Adipocyte (in vitro differentiated cells): ENCODE measurements around the gene PITPNC1.
"Not testable (repeated sequence)": the region's sequence is repeated elsewhere in the genome, so short reads cannot be mapped to it uniquely, and the experiment has no call there.

Source experiments
- DNase-seq: peaks from one replicate; pipeline ENCODE4 v3.0.0-alpha.2; 2015; ENCODE audit warnings: low read depth
- H3K27me3 ChIP-seq: replicated peaks from 2 replicates; pipeline ENCODE4 v1.7.0; 2013; ENCODE audit warnings: mild to moderate bottlenecking, low read length, moderate library complexity; ENCODE audit not compliant: control insufficient read depth, insufficient read depth
- H3K36me3 ChIP-seq: 2 replicates; pipeline ENCODE4 v1.7.0; 2013; ENCODE audit warnings: low read length, mild to moderate bottlenecking, moderate library complexity; ENCODE audit not compliant: control insufficient read depth, insufficient read depth, severe bottlenecking
- H3K4me1 ChIP-seq: 2 replicates; pipeline ENCODE4 v1.7.0; 2013; ENCODE audit warnings: mild to moderate bottlenecking, low read length, moderate library complexity; ENCODE audit not compliant: control insufficient read depth, insufficient read depth
- H3K4me3 ChIP-seq: 2 replicates; pipeline ENCODE4 v1.7.0; 2013; ENCODE audit warnings: mild to moderate bottlenecking, low read length, moderate library complexity
- H3K9ac ChIP-seq: 2 replicates; pipeline ENCODE4 v1.7.0; 2013; ENCODE audit warnings: mild to moderate bottlenecking, low read length, moderate library complexity
- H3K9me3 ChIP-seq: 2 replicates; pipeline ENCODE4 v1.7.0; 2013; ENCODE audit warnings: mild to moderate bottlenecking, low read length, moderate library complexity; ENCODE audit not compliant: control insufficient read depth

The PITPNC1 gene

DNA sequence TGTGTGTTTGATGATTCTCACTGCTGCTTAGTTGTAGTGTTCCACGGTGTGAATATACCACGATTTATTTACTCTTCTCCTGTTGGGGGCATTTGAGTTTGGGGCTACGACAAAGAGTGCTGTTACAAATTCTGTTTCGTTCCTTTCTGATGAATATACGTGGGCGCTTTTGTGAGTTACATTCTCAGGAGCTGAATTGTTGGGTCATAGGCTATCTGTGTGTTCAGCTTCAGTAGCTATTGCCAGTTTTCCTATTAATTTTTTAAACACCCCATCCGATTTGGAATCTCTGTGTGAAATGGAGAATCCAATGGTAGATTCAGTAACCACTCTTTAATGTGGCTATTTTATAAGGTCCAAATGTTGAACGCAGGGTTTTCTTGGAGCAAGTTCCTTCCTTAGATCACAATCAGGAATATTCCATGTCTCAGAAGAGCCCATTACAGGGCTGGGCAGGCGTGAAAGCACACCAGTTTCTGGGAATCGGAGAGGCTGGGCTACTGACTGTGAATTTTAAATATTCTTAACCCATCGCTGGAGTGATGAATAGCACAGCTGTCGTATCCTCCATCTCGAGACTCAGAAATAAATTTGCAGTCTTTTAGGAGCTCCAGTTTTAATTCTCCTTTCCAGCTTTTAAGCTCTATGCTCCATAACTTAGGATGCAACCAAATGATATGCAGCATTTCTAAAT is 115.9 kb downstream of the PITPNC1 start:
- Histone ChIP-seq H3K9ac (no peak overlapping the region), H3K4me1 (peaks cover 40% of the 10 kb centered on the region), H3K4me3 (peak overlapping the region; percentile 55), H3K9me3 (no peaks in the 10 kb centered on the region), H3K36me3 (no peaks in the 10 kb centered on the region), H3K27me3 (no peaks in the 10 kb centered on the region)
- no peak for DNase-seq

DNA sequence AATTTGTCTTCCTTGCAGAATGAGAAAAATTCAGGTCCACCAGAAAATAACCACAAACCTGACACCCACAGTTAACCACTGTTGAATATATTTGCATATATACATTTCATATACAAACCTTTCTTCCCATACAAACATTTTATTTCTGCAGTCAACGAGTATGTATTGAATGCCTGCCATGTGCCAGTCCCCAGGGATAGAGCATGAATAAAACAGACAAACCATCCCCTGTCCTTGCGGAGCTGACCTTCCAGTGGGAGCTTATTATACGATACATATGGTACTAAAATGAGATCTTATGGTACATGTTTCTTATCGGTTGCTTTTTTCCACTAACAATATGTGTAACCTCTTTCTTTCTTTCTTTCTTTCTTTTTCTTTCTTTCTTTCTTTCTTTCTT is 116.7 kb downstream of the PITPNC1 start:
- peaks cover 34% of the 10 kb centered on the region for H3K4me1 ChIP-seq
- DNase-seq: no peak
- H3K4me3 ChIP-seq: no peak overlapping the region
- H3K9me3 ChIP-seq: no peaks in the 10 kb centered on the region
- H3K9ac ChIP-seq: no peak overlapping the region
- no peaks in the 10 kb centered on the region for H3K36me3 ChIP-seq
- no peaks in the 10 kb centered on the region for H3K27me3 ChIP-seq

DNA sequence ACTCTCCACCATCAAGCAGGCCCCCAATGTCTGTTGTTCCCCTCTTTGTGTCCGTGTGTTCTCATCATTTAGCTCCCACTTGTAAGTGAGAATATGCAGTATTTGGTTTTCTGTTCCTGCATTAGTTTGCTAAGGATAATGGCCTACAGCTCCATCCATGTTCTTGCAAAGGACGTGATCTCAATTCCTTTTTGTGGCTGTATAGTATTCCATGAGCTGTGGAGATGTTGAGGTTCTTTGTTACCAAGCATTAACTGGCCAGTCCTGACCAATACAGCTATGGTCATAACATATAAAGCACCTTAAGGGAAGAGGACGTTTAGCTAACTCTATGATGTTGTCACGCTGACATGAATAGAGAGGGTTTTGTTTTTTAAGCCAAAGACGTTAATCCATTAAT is 118.5 kb downstream of the PITPNC1 start:
- not testable (repeated sequence) for H3K27me3 ChIP-seq, DNase-seq, H3K36me3 ChIP-seq, H3K9ac ChIP-seq, H3K4me3 ChIP-seq, H3K9me3 ChIP-seq
- H3K4me1 ChIP-seq: peaks cover 35% of the 10 kb centered on the region

DNA sequence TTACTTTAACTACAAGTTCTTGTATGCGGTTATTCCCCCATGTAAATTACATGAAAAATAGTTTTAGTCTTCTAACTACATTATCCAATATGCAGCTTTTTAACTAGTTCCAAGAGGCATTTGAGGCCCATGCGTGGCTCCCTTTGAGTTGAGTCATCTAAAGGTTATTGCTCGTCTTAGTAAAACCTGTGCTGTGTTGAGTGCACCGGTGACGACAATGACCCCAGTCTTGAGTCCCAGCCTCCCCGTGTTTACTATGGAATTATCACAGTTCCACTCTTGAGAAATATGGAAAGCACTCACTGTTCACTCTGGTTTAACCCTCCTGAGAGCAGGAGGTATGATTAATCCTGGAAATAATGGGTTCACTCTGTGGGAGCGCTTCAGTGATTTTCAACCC is 119.2 kb downstream of the PITPNC1 start:
- Histone ChIP-seq H3K9me3 (no peaks in the 10 kb centered on the region), H3K36me3 (no peaks in the 10 kb centered on the region), H3K27me3 (no peaks in the 10 kb centered on the region), H3K9ac (no peak overlapping the region), H3K4me1 (peaks cover 28% of the 10 kb centered on the region), H3K4me3 (no peak overlapping the region)
- DNase-seq: no peak

DNA sequence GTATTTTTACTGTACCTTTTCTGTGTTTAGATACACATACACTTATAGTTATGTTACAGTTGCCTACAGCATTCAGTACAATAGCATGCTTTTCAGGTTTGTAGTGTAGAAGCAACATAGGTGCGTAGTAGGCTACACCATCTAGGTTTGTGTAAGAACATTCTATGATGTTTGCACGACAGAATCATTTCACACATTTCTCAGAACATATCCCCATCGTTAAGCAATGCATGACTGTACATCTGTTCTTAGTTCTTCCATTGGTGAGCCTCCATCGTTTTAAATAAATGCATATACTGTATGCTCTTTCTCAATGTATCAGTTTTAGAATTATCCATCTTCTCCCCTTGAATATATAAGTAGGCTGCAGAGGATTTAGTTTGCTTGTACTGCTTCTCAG is 122.6 kb downstream of the PITPNC1 start:
- Histone ChIP-seq H3K4me3 (no peak overlapping the region), H3K9me3 (no peaks in the 10 kb centered on the region), H3K36me3 (no peaks in the 10 kb centered on the region), H3K27me3 (no peaks in the 10 kb centered on the region), H3K9ac (no peak overlapping the region), H3K4me1 (peaks cover 4% of the 10 kb centered on the region)
- DNase-seq: no peak

DNA sequence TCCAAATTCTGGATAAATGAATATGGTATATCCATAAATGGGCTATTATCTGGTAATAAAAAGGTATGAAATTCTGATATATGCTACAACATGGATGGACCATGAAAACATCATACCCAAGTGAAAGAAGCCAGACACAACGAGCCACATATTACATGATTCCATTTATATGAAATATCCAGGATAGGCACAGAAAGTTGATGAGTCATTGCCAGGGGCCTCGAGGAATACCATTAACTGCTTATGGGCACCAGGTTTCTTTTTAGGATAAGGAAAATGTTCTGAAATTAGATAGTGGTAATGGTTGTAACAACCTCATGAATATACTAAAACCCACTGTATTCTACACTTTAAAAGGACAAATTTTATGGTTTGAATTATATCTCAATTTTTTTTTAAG is 123.2 kb downstream of the PITPNC1 start:
- Histone ChIP-seq H3K9ac (no peak overlapping the region), H3K4me3 (no peak overlapping the region)
- DNase-seq: peak; percentile 55

DNA sequence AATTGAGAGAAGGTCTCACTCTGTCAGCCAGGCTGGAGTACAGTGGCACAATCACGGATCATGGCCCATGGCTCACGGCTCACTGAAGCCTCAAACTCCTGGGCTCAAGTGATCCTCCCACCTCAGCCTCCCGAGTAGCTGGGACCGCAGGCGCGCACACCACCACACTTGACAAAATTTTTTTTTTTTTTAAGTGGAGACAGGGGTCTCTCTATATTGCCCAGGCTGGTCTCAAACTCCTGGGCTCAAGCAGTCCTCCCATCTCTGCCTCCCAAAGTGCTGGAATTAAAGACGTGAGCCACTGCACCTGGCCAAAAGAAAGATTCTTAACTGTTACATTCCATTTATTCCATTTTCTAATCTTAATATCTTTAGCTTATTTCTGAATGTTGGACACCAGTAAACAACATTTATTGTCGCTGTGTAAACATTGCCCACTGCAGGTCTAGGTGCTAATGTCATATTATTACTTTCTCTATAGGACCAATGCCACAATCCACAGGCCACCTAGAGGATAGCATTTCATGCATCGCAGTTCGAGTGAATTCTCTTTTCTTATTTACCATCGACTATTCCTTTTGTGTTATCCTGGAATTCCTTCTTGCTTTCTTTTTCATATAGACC is 123.7 kb downstream of the PITPNC1 start:
- DNase-seq: no peak
- Histone ChIP-seq H3K9me3 (no peaks in the 10 kb centered on the region), H3K4me1 (peaks cover 4% of the 10 kb centered on the region), H3K9ac (no peak overlapping the region), H3K36me3 (no peaks in the 10 kb centered on the region), H3K4me3 (no peak overlapping the region), H3K27me3 (no peaks in the 10 kb centered on the region)

More for the DNA sequence above, 123.2 kb downstream of the PITPNC1 start:
- Histone ChIP-seq H3K4me1 (peaks cover 4% of the 10 kb centered on the region), H3K36me3 (no peaks in the 10 kb centered on the region), H3K9me3 (no peaks in the 10 kb centered on the region), H3K27me3 (no peaks in the 10 kb centered on the region)

DNA sequence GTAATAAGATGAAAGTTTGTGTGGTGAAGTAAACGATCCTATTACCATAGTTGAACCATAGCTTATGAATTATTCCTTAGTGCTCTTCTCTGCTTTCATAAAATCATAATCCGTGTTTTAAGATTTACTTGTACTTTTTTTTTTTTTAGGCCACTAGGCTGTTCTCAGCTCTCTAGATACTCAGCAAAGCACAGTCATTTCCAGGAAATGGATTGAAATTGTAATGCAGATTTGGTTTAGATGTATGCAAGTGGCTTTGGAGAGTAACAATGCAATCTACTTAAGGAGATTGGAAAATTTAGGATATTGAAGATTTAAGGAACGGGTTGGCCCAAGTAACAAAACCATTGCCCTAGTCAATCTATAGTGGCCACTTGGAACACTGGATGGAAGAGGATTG is 125.1 kb downstream of the PITPNC1 start:
- no peak overlapping the region for H3K9ac ChIP-seq
- H3K36me3 ChIP-seq: no peaks in the 10 kb centered on the region
- H3K27me3 ChIP-seq: no peaks in the 10 kb centered on the region
- no peaks in the 10 kb centered on the region for H3K9me3 ChIP-seq
- no peak for DNase-seq
- H3K4me3 ChIP-seq: no peak overlapping the region
- H3K4me1 ChIP-seq: peaks cover 4% of the 10 kb centered on the region

DNA sequence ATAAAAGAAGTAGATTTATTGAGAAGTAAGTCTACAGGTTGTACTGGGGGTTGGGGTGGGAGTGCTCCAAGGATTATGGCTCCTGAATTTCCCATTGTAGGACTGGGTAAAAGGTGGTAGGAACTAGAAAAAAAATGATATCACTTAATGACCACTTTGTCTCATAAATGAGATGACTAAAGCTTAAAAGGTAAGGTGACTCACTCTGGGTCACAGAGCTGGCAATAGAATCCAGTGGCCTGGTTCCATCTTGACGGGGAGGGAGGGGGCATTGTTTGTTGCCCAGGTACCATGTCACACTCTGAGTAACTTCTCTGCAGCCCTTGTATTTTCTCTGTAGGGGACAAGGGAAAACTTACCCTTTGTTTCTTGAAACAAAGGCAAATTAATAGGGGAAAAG is 126.1 kb downstream of the PITPNC1 start:
- Histone ChIP-seq H3K4me3 (no peak overlapping the region), H3K9ac (no peak overlapping the region), H3K9me3 (no peaks in the 10 kb centered on the region), H3K36me3 (no peaks in the 10 kb centered on the region), H3K27me3 (no peaks in the 10 kb centered on the region), H3K4me1 (peaks cover 4% of the 10 kb centered on the region)
- DNase-seq: no peak

DNA sequence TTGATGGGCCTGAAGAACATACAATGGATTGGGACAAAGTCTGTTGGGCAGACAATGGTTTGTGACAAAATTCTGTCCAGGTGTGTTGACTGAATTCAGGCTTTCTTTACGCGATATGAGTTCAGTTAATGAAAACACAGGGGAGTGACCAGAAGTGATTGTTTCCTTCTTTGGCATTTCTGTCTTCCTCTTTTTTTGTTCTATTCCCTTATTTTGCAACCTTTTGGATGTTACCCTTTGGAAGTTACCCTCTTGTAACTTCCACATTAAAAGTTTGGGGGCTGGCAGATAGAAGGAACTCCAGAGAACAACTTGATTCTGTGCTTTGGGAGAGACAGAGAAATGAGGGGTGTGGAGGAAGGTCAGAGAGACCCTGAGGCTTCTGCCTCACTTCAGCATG is 126.7 kb downstream of the PITPNC1 start:
- H3K4me1 ChIP-seq: peaks cover 4% of the 10 kb centered on the region
- DNase-seq: no peak
- no peaks in the 10 kb centered on the region for H3K27me3 ChIP-seq
- H3K9me3 ChIP-seq: no peaks in the 10 kb centered on the region
- H3K36me3 ChIP-seq: no peaks in the 10 kb centered on the region
- no peak overlapping the region for H3K9ac ChIP-seq
- no peak overlapping the region for H3K4me3 ChIP-seq

DNA sequence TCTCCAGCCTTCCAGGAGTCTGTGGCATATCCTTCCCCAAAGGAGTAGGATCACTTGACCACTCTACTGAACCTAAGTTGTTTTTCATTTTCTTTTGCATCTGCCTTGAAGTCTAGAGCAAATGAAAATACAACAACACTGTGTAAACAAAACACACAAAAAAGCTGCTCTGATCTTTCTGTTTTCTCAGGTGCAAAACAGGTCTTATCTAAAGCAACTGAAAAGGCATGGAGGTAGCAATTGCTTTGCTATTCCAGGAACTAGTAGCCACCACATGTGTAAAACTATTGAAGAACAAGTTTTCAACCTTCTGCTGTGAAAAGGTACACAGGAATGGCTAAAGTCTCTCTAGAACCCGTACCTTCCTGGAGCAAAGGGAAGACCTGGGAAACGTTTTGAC is 127.1 kb downstream of the PITPNC1 start:
- H3K4me3 ChIP-seq: no peak overlapping the region
- no peaks in the 10 kb centered on the region for H3K27me3 ChIP-seq
- peaks cover 4% of the 10 kb centered on the region for H3K4me1 ChIP-seq
- H3K9me3 ChIP-seq: no peaks in the 10 kb centered on the region
- no peak for DNase-seq
- no peak overlapping the region for H3K9ac ChIP-seq
- no peaks in the 10 kb centered on the region for H3K36me3 ChIP-seq

DNA sequence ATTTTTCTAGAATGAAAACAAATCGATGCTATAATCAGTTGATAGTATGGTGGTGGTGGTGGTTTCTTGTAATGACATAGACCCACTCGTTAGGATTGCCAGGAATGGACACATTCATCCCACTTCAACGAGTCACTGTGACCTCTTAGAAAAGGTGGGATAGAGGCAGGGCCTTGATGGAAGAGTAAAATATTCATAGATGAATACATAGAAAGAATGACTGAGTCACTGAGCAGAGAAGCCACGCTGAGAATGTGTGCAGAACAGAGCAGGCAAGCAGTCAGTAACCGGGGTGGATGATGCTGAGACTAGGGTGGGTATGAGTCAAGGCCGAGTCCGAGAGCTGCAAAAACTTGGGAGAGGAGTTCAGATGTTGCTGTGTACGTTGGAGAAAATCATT is 129.9 kb downstream of the PITPNC1 start:
- Histone ChIP-seq H3K9me3 (no peaks in the 10 kb centered on the region), H3K4me1 (peaks cover 19% of the 10 kb centered on the region), H3K36me3 (no peaks in the 10 kb centered on the region), H3K27me3 (no peaks in the 10 kb centered on the region), H3K4me3 (no peak overlapping the region), H3K9ac (no peak overlapping the region)
- peak; percentile 44 for DNase-seq
